ENCODE results near the gene GALNT13. TPM values are rescaled to one million over a fixed set of nuclear protein-coding genes. Genes with fewer than 3 reads are reported as not detected.

The GALNT13 gene
- polyA plus RNA-seq, 2 of the 4 experiments (the other 2 are of a cell fraction) = 12.1 to 15.6 TPM

- TF ChIP-seq REST (IDR thresholded peaks at IDR 0.05) (no peak), ATOH8 (CRISPR knock-in tag; IDR thresholded peaks at IDR 0.05; ENCODE audit: low read depth) (no peak), USF2 (IDR thresholded peaks at IDR 0.05) (no peak), RNF2 (IDR thresholded peaks at IDR 0.05; ENCODE audit: borderline replicate concordance, low read depth) (no peak)
These were observed 207.2 kb downstream of the GALNT13 start (continued) for GRCh38 chr2:154078926-154079325.

GRCh38 chr2:154092571-154092970 is 220.8 kb downstream of the GALNT13 start:
- ChIA-PET POLR2A (no interaction called here), CTCF (interaction anchor here (0.6 kb wide), 1 partner anchor 181 kb away, joined by 3 read pairs; no protein-coding TSS in a partner anchor)
- no peak for ATAC-seq
- H3K4me1 ChIP-seq = no peaks in the 10 kb centered on the region
- DNase-seq (ENCODE audit: low read depth in 1 of 2, low spot score in 1 of 2) = no peak
- no peak overlapping the region for H3K4me3 ChIP-seq
- no peaks in the 10 kb centered on the region for H3K9me3 ChIP-seq
- TF ChIP-seq ELK1 (IDR thresholded peaks at IDR 0.05; ENCODE audit: low read depth, low read length) (no peak), ZNF302 (CRISPR knock-in tag; IDR thresholded peaks at IDR 0.05) (no peak), ZFP36 (IDR thresholded peaks at IDR 0.05; ENCODE audit: borderline replicate concordance, partially characterized antibody) (no peak), FOSL2 (IDR thresholded peaks at IDR 0.05) (no peak), FOSL2 (CRISPR knock-in tag; IDR thresholded peaks at IDR 0.05) (no peak), HMGXB4 (CRISPR knock-in tag; IDR thresholded peaks at IDR 0.05; ENCODE audit: borderline replicate concordance) (no peak), RCOR1 (IDR thresholded peaks at IDR 0.05; ENCODE audit: low read depth, low read length) (no peak), NFE2L2 (conservative IDR thresholded peaks at IDR 0.05; ENCODE audit: low read length) (no peak), EHF (CRISPR knock-in tag; IDR thresholded peaks at IDR 0.05) (no peak), CEBPB (IDR thresholded peaks at IDR 0.05) (no peak), EP300 (IDR thresholded peaks at IDR 0.05) (no peak), EHMT2 (IDR thresholded peaks at IDR 0.05; ENCODE audit: low read depth) (no peak), POLR2A (IDR thresholded peaks at IDR 0.05; ENCODE audit: low read length) (no peak)
- no peak for FAIRE-seq
- H3K4me2 ChIP-seq = no peak overlapping the region
- H3K27ac ChIP-seq = no peak overlapping the region
- WGBS (ENCODE audit: missing lambda C conversion rate) = 79% methylated on average over 2 of the region's 2 CpGs

- 83% methylated on average over 2 of the region's 2 CpGs for whole genome bisulfite sequencing (ENCODE audit: missing lambda C conversion rate)
These were observed 222.1 kb downstream of the GALNT13 start for GRCh38 chr2:154093856-154094255.

More at GRCh38 chr2:154093856-154094255, 222.1 kb downstream of the GALNT13 start:
- ATAC-seq (no peak), FAIRE-seq (no peak), DNase-seq (ENCODE audit: low read depth in 1 of 2, low spot score in 1 of 2) (no peak)
- POLR2A ChIA-PET = no interaction called here
- no peak overlapping the region for H3K4me2 ChIP-seq
- H3K4me1 ChIP-seq = no peaks in the 10 kb centered on the region
- TF ChIP-seq NPAS2 (CRISPR knock-in tag; IDR thresholded peaks at IDR 0.05; ENCODE audit: borderline replicate concordance) (no peak), FOSB (CRISPR knock-in tag; IDR thresholded peaks at IDR 0.05) (no peak), ZC3H11A (IDR thresholded peaks at IDR 0.05) (no peak), RAD21 (conservative IDR thresholded peaks at IDR 0.05 in 1 of 2, IDR thresholded peaks at IDR 0.05 in 1 of 2) (no peak)
- H3K9me3 ChIP-seq = no peaks in the 10 kb centered on the region
- no peak overlapping the region for H3K4me3 ChIP-seq
- H3K27ac ChIP-seq = no peak overlapping the region
- CTCF ChIA-PET = no interaction called here
